ENCODE results near the gene EPN2. TPM values are rescaled to one million over a fixed set of nuclear protein-coding genes. Genes with fewer than 3 reads are reported as not detected.

The EPN2 gene
- total and polyA plus RNA-seq, 2 donors from 2014 or later, result 18.0 to 45.4 TPM

DNA sequence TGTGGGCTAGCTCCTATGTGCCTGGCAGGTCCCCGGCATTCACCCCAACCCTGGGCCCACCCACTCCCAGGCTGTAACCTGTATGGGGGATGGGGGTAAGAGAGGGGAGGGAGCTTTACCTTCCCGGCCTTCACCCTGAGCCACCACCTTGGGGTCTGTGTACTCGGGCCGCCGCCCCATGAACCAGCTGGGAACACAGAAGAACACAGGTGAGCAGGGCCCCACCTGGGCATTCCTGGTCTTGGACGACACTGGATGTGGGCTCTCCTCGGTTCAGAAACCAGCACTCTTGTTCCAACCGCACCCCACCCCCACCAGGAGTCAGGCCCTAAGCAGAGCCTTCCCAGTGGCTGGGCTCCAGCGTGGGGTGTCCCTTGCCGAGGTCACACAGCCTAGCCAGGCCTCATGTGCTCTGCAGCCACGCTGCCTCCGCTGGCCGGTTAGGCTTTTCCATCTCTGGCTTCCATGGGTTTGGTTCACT lies 106.5 kb downstream of the EPN2 start:
- Histone ChIP-seq H3K36me3 (ENCODE audit: control insufficient read depth in 2 of 3, insufficient read depth in 3 of 3, low read length in 3 of 3) (no peaks in the 10 kb centered on the region), H3K9me3 (ENCODE audit: control insufficient read depth in 2 of 3, insufficient read depth in 1 of 3, low read length in 3 of 3) (no peaks in the 10 kb centered on the region), H3K27ac (ENCODE audit: low read depth in 2 of 2, low read length in 2 of 2) (no peak overlapping the region), H3K4me1 (ENCODE audit: control insufficient read depth in 2 of 3, insufficient read depth in 2 of 3, low read depth in 1 of 3, low read length in 3 of 3) (peaks cover 0 to 7% (median 4%) of the 10 kb centered on the region in 3 donors), H3K27me3 (ENCODE audit: control insufficient read depth, insufficient read depth, low read length) (no peaks in the 10 kb centered on the region), H3K9ac (ENCODE audit: low read length in 3 of 3) (no peak overlapping the region), H3K4me3 (ENCODE audit: low read length in 3 of 3) (no peak overlapping the region)
- TF ChIP-seq CTCF (IDR thresholded peaks at IDR 0.05; ENCODE audit: borderline replicate concordance, extremely low read depth, insufficient read depth), result no peak
- FAIRE-seq (no peak), DNase-seq (peak in 2 of 5 donors; percentile 8 to 88)
- intact Hi-C loops (cut with DNase I), result no loop called here

- peak in 3 of 5 donors; percentile 7 to 77 (median 49) for DNase-seq
Measured at GRCh38 chr17:19344311-19345066, 107.3 kb downstream of the EPN2 start.

DNA sequence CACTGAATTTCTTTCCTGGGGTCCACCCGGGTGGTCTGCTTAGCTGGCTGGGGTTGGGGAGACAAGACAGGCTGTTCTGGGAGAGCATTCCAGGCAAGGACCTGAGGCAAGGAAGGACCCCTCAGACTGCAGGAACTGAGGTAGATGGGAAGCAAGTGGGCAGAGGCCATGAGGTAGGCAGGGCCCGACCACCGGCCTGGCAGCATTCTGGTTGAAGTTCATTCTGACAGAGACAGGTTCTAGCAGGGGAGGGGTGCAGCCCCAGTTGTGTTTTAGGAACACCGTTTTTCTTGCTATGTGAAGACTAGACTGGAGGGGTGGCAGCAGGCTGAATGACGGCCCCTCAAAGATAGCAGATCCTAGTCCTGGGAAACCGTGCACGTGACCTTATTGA lies 107.9 kb downstream of the EPN2 start:
- Histone ChIP-seq H3K4me1 (ENCODE audit: control insufficient read depth in 2 of 3, insufficient read depth in 2 of 3, low read depth in 1 of 3, low read length in 3 of 3) (peaks cover 0 to 7% (median 4%) of the 10 kb centered on the region in 3 donors), H3K36me3 (ENCODE audit: control insufficient read depth in 2 of 3, insufficient read depth in 3 of 3, low read length in 3 of 3) (no peaks in the 10 kb centered on the region), H3K4me3 (ENCODE audit: low read length in 3 of 3) (no peak overlapping the region), H3K9ac (ENCODE audit: low read length in 3 of 3) (peak overlapping the region in 1 of 3 donors; percentile 19), H3K27me3 (ENCODE audit: control insufficient read depth, insufficient read depth, low read length) (no peaks in the 10 kb centered on the region), H3K27ac (ENCODE audit: low read depth in 2 of 2, low read length in 2 of 2) (no peak overlapping the region), H3K9me3 (ENCODE audit: control insufficient read depth in 2 of 3, insufficient read depth in 1 of 3, low read length in 3 of 3) (no peaks in the 10 kb centered on the region)
- FAIRE-seq, result no peak
- TF ChIP-seq CTCF (IDR thresholded peaks at IDR 0.05; ENCODE audit: borderline replicate concordance, extremely low read depth, insufficient read depth), result no peak
- intact Hi-C loops (cut with DNase I), result no loop called here
- no peak for DNase-seq

More at GRCh38 chr17:19344311-19345066, 107.3 kb downstream of the EPN2 start:
- Histone ChIP-seq H3K4me1 (ENCODE audit: control insufficient read depth in 2 of 3, insufficient read depth in 2 of 3, low read depth in 1 of 3, low read length in 3 of 3) (peaks cover 0 to 7% (median 4%) of the 10 kb centered on the region in 3 donors), H3K36me3 (ENCODE audit: control insufficient read depth in 2 of 3, insufficient read depth in 3 of 3, low read length in 3 of 3) (no peaks in the 10 kb centered on the region), H3K9ac (ENCODE audit: low read length in 3 of 3) (no peak overlapping the region), H3K4me3 (ENCODE audit: low read length in 3 of 3) (no peak overlapping the region), H3K27me3 (ENCODE audit: control insufficient read depth, insufficient read depth, low read length) (no peaks in the 10 kb centered on the region), H3K27ac (ENCODE audit: low read depth in 2 of 2, low read length in 2 of 2) (no peak overlapping the region), H3K9me3 (ENCODE audit: control insufficient read depth in 2 of 3, insufficient read depth in 1 of 3, low read length in 3 of 3) (no peaks in the 10 kb centered on the region)
- FAIRE-seq, result no peak
- no peak for TF ChIP-seq CTCF (IDR thresholded peaks at IDR 0.05; ENCODE audit: borderline replicate concordance, extremely low read depth, insufficient read depth)
- intact Hi-C loops (cut with DNase I), result no loop called here

All from kidney (tissue), 14 donors.